GM06990 (cell line): ENCODE data around the gene SLC29A3.

ENCODE experiments used
- DNase-seq: peaks from one replicate; pipeline ENCODE4 v3.0.0-alpha.2; 2011; ENCODE audit not compliant: insufficient read length; ENCODE audit errors: extremely low read depth
- H3K27me3 ChIP-seq: replicated peaks from 2 replicates; pipeline ENCODE4 v1.6.0; 2011; ENCODE audit warnings: low read length; ENCODE audit not compliant: control insufficient read depth, insufficient read depth
- H3K36me3 ChIP-seq: 2 replicates; pipeline ENCODE4 v1.5.1; 2011; ENCODE audit warnings: low read length; ENCODE audit not compliant: control insufficient read depth, insufficient read depth
- H3K4me3 ChIP-seq: replicated peaks from 2 replicates; pipeline ENCODE4 v1.5.1; 2011; ENCODE audit warnings: low read depth, mild to moderate bottlenecking, control low read depth, low read length
- TF ChIP-seq, protein P1 (sequence below): IDR thresholded peaks from 2 replicates; pipeline ENCODE4 v1.5.1; 2011; ENCODE audit warnings: low read length, control low read depth, mild to moderate bottlenecking, inconsistent platforms; ENCODE audit not compliant: insufficient read depth, poor library complexity, severe bottlenecking

The SLC29A3 gene

DNA sequence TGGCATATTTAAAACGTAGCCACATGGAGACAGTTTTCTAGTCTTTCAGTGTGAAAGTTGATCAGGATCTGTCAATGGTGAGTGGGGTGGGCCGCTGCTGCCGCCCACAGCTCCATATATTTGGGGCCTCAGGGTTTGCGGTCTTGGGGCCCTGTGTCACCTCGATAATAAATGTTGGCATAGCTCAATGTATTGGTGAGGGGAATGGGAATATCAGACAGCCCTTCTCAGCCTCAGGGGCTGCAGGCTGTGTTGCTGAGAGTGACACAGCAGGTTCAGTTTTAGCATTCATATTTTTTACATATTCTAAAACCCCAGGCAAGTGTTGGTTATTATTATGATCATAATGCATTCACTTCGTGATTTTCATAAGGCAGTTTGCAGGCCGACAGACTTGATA lies 82.9 kb downstream of the SLC29A3 start:
- no peak overlapping the region for H3K4me3 ChIP-seq
- TF ChIP-seq, protein P1, sequence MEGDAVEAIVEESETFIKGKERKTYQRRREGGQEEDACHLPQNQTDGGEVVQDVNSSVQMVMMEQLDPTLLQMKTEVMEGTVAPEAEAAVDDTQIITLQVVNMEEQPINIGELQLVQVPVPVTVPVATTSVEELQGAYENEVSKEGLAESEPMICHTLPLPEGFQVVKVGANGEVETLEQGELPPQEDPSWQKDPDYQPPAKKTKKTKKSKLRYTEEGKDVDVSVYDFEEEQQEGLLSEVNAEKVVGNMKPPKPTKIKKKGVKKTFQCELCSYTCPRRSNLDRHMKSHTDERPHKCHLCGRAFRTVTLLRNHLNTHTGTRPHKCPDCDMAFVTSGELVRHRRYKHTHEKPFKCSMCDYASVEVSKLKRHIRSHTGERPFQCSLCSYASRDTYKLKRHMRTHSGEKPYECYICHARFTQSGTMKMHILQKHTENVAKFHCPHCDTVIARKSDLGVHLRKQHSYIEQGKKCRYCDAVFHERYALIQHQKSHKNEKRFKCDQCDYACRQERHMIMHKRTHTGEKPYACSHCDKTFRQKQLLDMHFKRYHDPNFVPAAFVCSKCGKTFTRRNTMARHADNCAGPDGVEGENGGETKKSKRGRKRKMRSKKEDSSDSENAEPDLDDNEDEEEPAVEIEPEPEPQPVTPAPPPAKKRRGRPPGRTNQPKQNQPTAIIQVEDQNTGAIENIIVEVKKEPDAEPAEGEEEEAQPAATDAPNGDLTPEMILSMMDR: no peak
- no peak for DNase-seq

DNA sequence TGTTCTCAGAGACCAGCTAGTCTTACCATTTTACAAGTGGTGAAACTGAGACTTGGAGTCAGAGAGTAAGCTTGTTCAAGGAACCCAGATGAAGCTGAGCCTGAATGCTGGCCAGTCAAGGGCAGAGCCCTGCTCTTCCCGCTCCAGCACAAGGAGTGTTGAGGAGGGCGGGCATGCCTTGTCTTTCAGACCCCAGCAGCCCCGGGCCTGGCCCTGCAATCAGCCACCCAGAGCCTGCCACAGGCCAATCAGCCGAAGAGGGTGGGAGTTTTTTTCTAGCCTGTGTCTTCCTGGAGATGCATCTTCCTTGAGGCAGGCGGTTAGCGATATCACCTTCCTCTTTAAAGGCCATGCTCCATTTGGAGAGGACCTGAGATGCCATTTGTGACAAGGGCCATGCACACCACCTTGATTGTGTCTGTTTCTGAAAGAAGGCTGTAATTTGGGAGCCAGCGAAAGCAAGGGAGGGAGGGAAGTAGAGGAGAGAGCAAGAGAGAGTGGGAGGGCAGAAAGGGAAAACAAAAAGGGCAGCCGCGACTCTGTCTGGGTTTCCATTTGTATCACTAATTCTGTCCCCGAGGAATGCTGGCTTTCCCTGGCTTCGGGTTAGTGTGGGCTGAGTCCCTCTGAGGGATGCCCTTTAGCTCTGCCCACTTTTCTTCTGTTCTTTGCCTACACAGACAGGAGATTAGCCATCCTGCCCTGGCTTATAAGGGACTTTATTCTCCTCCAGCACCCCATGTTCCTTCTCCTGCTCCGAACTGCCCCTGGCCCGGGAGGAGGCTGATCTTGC lies 85.6 kb downstream of the SLC29A3 start:
- DNase-seq: no peak
- no peaks in the 10 kb centered on the region for H3K36me3 ChIP-seq
- TF ChIP-seq, protein P1: no peak
- H3K27me3 ChIP-seq: no peaks in the 10 kb centered on the region; the same call in 1 of the 2 replicates
- no peak overlapping the region for H3K4me3 ChIP-seq

More for the DNA sequence above, 82.9 kb downstream of the SLC29A3 start:
- H3K36me3 ChIP-seq: no peaks in the 10 kb centered on the region
- peaks cover 1% of the 10 kb centered on the region for H3K27me3 ChIP-seq

DNA sequence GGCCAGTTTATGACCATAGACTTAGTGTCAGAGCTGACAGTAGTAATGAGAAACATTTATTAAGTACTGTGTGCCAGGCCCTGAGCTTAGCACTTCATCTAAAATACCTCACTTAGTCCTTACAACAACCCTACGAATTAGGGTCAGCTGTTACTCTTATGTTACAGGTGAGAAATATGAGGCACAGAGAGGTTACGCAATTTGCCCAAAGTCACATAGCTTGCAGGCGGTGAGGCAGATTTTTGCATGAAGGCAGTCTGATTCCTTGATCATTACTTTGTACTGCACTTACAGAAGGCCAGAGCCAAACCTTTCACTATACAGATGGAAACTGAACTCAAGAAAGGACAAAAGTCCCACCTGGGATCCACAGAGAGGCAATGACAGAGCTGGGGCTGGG lies 87.8 kb downstream of the SLC29A3 start:
- TF ChIP-seq, protein P1: no peak
- Histone ChIP-seq H3K36me3 (no peaks in the 10 kb centered on the region), H3K27me3 (no peaks in the 10 kb centered on the region; the same call in 1 of the 2 replicates), H3K4me3 (no peak overlapping the region)
- DNase-seq: no peak

DNA sequence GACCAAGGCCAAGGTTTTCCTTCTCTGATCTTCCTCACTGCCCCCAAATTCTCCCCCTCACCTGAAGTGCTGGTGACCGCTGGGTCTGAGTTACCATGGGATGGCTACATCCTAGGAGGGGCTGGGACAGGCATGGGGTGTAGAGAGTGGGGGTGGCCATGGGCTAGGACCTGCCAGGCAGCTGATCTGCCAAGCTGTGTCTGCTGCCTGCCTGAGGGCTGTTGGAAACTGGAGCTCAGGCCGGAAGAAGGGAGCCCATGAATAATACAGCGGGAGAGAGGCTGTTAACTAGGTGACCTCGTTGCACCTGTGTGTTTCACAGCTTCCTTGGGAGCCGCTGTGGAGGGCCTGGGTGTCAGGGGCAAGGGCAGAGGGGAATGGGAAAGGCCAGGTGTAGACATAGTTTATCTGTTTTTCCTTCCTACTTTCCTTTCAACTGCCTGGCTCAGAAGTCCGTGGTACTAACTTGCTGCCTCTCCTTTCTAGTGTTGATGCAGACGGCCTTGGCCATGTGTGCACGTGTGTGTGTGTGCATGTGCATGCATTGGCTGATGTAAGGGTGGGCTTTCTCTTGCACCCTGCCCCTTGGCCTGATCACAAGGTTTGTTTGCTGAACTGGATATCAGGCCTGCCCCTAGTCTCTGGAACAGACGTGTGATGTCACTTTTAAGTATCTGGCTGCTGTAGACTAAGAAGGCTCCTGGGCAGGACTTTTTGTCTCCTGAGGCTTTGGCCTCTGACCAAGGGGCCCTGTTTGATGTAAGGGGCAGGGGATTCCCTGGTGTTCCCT lies 89.6 kb downstream of the SLC29A3 start:
- TF ChIP-seq, protein P1: no peak
- no peaks in the 10 kb centered on the region; the same call in 1 of the 2 replicates for H3K27me3 ChIP-seq
- H3K4me3 ChIP-seq: no peak overlapping the region
- no peaks in the 10 kb centered on the region for H3K36me3 ChIP-seq
- DNase-seq: no peak

DNA sequence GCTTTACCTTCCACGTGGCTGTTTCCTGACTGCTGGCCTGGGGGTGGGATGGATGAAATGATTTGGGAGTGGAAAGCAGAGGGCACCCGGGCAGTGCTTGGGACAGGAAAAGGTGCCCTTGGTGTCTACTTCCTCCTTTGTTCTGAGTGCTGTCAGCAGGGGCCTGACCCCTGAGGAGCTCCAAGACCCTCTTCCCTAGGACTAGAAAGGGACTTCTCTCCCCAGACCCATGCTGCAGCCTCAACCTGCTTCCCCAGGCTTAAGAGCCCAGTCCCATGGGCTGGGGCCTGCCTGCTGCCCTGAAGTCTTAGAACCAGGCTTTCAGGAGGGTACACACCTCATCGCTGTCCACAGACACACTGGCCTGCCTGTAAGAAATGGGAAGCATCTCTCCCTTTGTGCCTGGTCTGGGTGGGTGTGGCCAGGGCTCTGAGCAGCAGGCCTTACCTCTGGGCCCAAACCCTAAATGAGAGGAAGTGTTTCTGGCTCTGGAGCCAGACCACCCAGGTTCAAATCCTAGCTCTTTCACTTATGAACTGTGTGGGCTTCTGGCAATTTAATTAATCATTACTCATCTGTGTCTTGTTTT lies 90.6 kb downstream of the SLC29A3 start:
- no peaks in the 10 kb centered on the region for H3K27me3 ChIP-seq
- no peak overlapping the region for H3K4me3 ChIP-seq
- TF ChIP-seq, protein P1: no peak
- no peak for DNase-seq
- no peaks in the 10 kb centered on the region for H3K36me3 ChIP-seq
